ENCODE data around the gene PPP3R2. TPM values are rescaled to one million over a fixed set of nuclear protein-coding genes. Genes with fewer than 3 reads are reported as not detected.
"Not testable (repeated sequence)": the region's sequence is repeated elsewhere in the genome, so short reads cannot be mapped to it uniquely, and the experiment has no call there.

Gene PPP3R2
- total and polyA plus RNA-seq, 2 donors = 0.02 TPM; not detected in 1

GRCh38 chr9:101562966-101563365 lies 31.8 kb downstream of the PPP3R2 start:
- WGBS = 97% methylated on average over 1 of the region's 1 CpG
- peaks cover 19 to 47% of the 10 kb centered on the region in 2 donors for H3K36me3 ChIP-seq (ENCODE audit: control insufficient read depth in 2 of 2, insufficient read depth in 2 of 2, low read length in 1 of 2)

DNA sequence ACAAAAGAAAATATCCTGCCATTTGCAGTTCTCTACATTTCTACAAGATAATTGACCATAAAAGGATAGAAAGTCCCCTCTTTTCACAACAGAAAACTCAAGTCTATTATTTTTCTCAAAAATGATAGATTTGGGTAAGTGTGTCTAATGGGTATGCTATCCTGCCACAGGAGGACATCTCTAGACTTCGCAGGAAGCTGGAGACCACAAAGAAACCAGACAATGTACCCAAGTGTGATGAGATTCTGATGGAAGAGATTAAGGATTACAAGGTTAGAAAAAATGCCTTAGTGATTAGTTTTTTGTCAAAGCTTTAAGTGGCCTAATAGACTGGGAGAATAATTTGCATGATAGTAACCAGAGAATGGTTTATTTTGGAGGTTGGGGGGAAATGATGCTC lies 33.0 kb downstream of the PPP3R2 start:
- Histone ChIP-seq H3K27me3 (ENCODE audit: control insufficient read depth in 2 of 2, insufficient read depth in 1 of 2, low read length in 1 of 2) (no peaks in the 10 kb centered on the region), H3K9me3 (ENCODE audit: control insufficient read depth in 2 of 2, insufficient read depth in 1 of 2, low read length in 1 of 2) (no peaks in the 10 kb centered on the region), H3K27ac (ENCODE audit: low read depth in 1 of 2, low read length in 1 of 2) (no peak overlapping the region), H3K36me3 (ENCODE audit: control insufficient read depth in 2 of 2, insufficient read depth in 2 of 2, low read length in 1 of 2) (peaks cover 23 to 49% of the 10 kb centered on the region in 2 donors), H3K4me3 (ENCODE audit: low read length in 2 of 2) (no peak overlapping the region), H3K4me1 (ENCODE audit: control insufficient read depth in 2 of 2, insufficient read depth in 2 of 2, low read length in 2 of 2) (no peaks in the 10 kb centered on the region)
- 92% methylated on average over 1 of the region's 1 CpG for WGBS
- no peak for DNase-seq (ENCODE audit: low read depth in 6 of 9, low spot score in 9 of 9)

More at GRCh38 chr9:101562966-101563365, 31.8 kb downstream of the PPP3R2 start:
- H3K27ac ChIP-seq (ENCODE audit: low read depth in 1 of 2, low read length in 1 of 2) = no peak overlapping the region
- DNase-seq (ENCODE audit: low read depth in 6 of 9, low spot score in 9 of 9) = no peak
- no peak overlapping the region for H3K4me3 ChIP-seq (ENCODE audit: low read length in 2 of 2)
- H3K9me3 ChIP-seq (ENCODE audit: control insufficient read depth in 2 of 2, insufficient read depth in 1 of 2, low read length in 1 of 2) = no peaks in the 10 kb centered on the region
- H3K4me1 ChIP-seq (ENCODE audit: control insufficient read depth in 2 of 2, insufficient read depth in 2 of 2, low read length in 2 of 2) = no peaks in the 10 kb centered on the region
- no peaks in the 10 kb centered on the region for H3K27me3 ChIP-seq (ENCODE audit: control insufficient read depth in 2 of 2, insufficient read depth in 1 of 2, low read length in 1 of 2)

DNA sequence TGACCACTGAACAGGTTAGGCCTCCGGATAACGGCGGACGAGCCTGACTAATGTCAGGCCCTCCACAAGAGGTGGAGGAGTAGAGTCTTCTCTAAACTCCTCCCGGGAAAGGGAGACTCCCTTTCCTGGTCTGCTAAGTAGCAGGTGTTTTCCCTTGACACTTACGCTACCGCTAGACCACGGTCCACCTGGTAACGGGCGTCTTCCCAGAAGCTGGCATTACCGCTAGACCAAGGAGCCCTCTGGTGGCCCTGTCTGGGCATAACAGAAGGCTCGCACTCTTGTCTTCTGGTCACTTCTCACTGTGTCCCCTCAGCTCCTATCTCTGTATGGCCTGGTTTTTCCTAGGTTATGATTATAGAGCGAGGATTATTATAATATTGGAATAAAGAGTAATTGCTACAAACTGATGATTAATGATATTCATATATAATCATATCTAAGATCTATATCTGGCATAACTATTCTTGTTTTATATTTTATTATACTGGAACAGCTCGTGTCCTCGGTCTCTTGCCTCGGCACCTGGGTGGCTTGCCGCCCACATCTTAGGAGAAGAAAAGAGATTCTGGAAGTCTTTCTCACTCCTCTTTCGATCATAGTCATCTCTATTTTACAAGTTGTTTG lies 45.2 kb downstream of the PPP3R2 start:
- not testable (repeated sequence) for H3K4me3 ChIP-seq (ENCODE audit: low read length in 2 of 2); DNase-seq (ENCODE audit: low read depth in 6 of 9, low spot score in 9 of 9); H3K9me3 ChIP-seq (ENCODE audit: control insufficient read depth in 2 of 2, insufficient read depth in 1 of 2, low read length in 1 of 2); H3K27ac ChIP-seq (ENCODE audit: low read depth in 1 of 2, low read length in 1 of 2); H3K27me3 ChIP-seq (ENCODE audit: control insufficient read depth in 2 of 2, insufficient read depth in 1 of 2, low read length in 1 of 2); H3K4me1 ChIP-seq (ENCODE audit: control insufficient read depth in 2 of 2, insufficient read depth in 2 of 2, low read length in 2 of 2)
- peaks cover 42 to 61% of the 10 kb centered on the region in 2 donors for H3K36me3 ChIP-seq (ENCODE audit: control insufficient read depth in 2 of 2, insufficient read depth in 2 of 2, low read length in 1 of 2)
- WGBS = 98% methylated on average over 17 of the region's 18 CpGs

DNA sequence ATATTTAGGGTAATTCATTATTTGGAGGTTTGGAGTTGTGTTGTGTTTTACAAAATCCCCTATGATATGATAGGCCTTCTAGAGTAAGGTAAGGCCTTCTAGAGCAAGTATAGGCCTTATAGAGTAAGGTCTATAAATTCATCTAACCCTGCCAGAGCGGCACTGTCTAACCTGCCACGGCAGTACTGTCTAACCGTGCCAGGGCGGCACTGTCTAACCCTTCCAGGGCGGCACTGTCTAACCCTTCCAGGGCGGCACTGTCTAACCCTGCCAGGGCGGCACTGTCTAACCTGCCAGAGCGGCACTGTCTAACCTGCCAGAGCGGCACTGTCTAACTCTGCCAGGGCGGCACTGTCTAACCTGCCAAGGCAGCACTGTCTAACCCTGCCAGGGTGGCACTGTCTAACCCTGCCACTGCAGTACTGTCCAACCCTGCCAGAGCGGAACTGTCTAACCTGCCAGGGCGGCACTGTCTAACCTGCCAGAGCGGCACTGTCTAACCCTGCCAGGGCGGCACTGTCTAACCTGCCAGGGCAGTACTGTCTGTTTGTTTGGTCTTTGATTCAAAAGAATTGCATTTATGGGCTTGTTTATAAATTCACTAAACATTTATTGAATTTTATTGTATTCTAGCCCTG lies 51.6 kb downstream of the PPP3R2 start:
- no peak for DNase-seq (ENCODE audit: low read depth in 6 of 9, low spot score in 9 of 9)
- peaks cover 29 to 41% of the 10 kb centered on the region in 2 donors for H3K36me3 ChIP-seq (ENCODE audit: control insufficient read depth in 2 of 2, insufficient read depth in 2 of 2, low read length in 1 of 2)
- no peak overlapping the region for H3K27ac ChIP-seq (ENCODE audit: low read depth in 1 of 2, low read length in 1 of 2)
- H3K27me3 ChIP-seq (ENCODE audit: control insufficient read depth in 2 of 2, insufficient read depth in 1 of 2, low read length in 1 of 2) = no peaks in the 10 kb centered on the region
- H3K4me3 ChIP-seq (ENCODE audit: low read length in 2 of 2) = no peak overlapping the region
- WGBS = 98% methylated on average over 14 of the region's 14 CpGs
- no peaks in the 10 kb centered on the region for H3K9me3 ChIP-seq (ENCODE audit: control insufficient read depth in 2 of 2, insufficient read depth in 1 of 2, low read length in 1 of 2)
- H3K4me1 ChIP-seq (ENCODE audit: control insufficient read depth in 2 of 2, insufficient read depth in 2 of 2, low read length in 2 of 2) = no peaks in the 10 kb centered on the region

Other genes with a start within 250 kb of the PPP3R2 start
- gene BAAT, start 210.0 kb downstream of the PPP3R2 start, total RNA-seq = 0.09 TPM
- 0.11 TPM for gene BAAT, start 210.0 kb downstream of the PPP3R2 start, polyA plus RNA-seq
- gene MRPL50, start 196.4 kb downstream of the PPP3R2 start, total RNA-seq = 15.7 TPM
- gene MRPL50, start 196.4 kb downstream of the PPP3R2 start, polyA plus RNA-seq = 13.5 TPM
- 16.2 TPM for gene ZNF189, start 196.1 kb downstream of the PPP3R2 start, total RNA-seq
- 13.6 TPM for gene ZNF189, start 196.1 kb downstream of the PPP3R2 start, polyA plus RNA-seq
- 1.7 TPM for gene ALDOB, start 159.2 kb downstream of the PPP3R2 start, total RNA-seq
- gene ALDOB, start 159.2 kb downstream of the PPP3R2 start, polyA plus RNA-seq = 9.1 TPM
- 21.2 TPM for gene RNF20, start 61.1 kb downstream of the PPP3R2 start, total RNA-seq
- 16.9 TPM for gene RNF20, start 61.1 kb downstream of the PPP3R2 start, polyA plus RNA-seq
- gene GRIN3A, start 143.7 kb upstream of the PPP3R2 start, total RNA-seq = 0.14 TPM
- 0.09 TPM for gene GRIN3A, start 143.7 kb upstream of the PPP3R2 start, polyA plus RNA-seq